H1 (cell line): ENCODE results near the gene APOC1. TPM values are rescaled to one million over a fixed set of nuclear protein-coding genes. Genes with fewer than 3 reads are reported as not detected.

Experiments
- CTCF ChIA-PET: fragments of 300-600 bp; sonication (Branson Sonifier 250); formaldehyde crosslinking; loops from one replicate; lab custom pipeline; 2021; ENCODE audit not compliant: partially characterized antibody; lab: Charles Lee
- POLR2A ChIA-PET: fragments of 300-600 bp; sonication (Branson Sonifier 250); formaldehyde crosslinking; loops from one replicate; lab custom pipeline; 2021; ENCODE audit warnings: inconsistent platforms; ENCODE audit not compliant: partially characterized antibody; lab: Charles Lee
- DNase-seq, 2 experiments: peaks; one replicate each; pipeline versions ENCODE4 v3.0.0 to v3.0.0-alpha.2; 2010 to 2022; ENCODE audit warnings: low spot score in 2 of 2, low read depth in 1 of 2, mixed read lengths in 1 of 2
- FAIRE-seq: peaks from 2 replicates; lab custom pipeline; 2011; peaks lifted over from hg19 to GRCh38; lab: Jason Lieb, UNC
- H2AFZ ChIP-seq: 2 replicates; pipeline ENCODE4 v1.8.1; 2012; ENCODE audit warnings: low read length, inconsistent platforms
- H2AK5ac ChIP-seq: 2 replicates; pipeline ENCODE4 v1.6.1; 2013; ENCODE audit warnings: low read depth, low read length
- H2BK120ac ChIP-seq: replicated peaks from 2 replicates; pipeline ENCODE3; 2013; ENCODE audit warnings: low read depth, low read length, inconsistent platforms
- H2BK12ac ChIP-seq: 2 replicates; pipeline ENCODE4 v1.6.1; 2013; ENCODE audit warnings: low read depth, low read length
- H2BK15ac ChIP-seq: 2 replicates; pipeline ENCODE4 v1.6.1; 2013; ENCODE audit warnings: low read length
- H2BK20ac ChIP-seq: 2 replicates; pipeline ENCODE4 v1.6.1; 2013; ENCODE audit warnings: low read length
- H2BK5ac ChIP-seq: 2 replicates; pipeline ENCODE4 v1.6.1; 2013; ENCODE audit warnings: low read depth, low read length
- H3K14ac ChIP-seq: 2 replicates; pipeline ENCODE4 v1.6.1; 2013; ENCODE audit warnings: inconsistent platforms; ENCODE audit not compliant: insufficient read length
- H3K18ac ChIP-seq: 2 replicates; pipeline ENCODE4 v1.6.1; 2013; ENCODE audit warnings: low read length; ENCODE audit errors: extremely low read depth
- H3K23ac ChIP-seq: 2 replicates; pipeline ENCODE4 v1.6.1; 2013; ENCODE audit warnings: inconsistent platforms; ENCODE audit not compliant: insufficient read length
- H3K23me2 ChIP-seq: 2 replicates; pipeline ENCODE4 v1.6.1; 2013; ENCODE audit warnings: low read depth, low read length
- H3K27ac ChIP-seq: 2 replicates; pipeline ENCODE4 v1.6.1; 2011; ENCODE audit warnings: low read depth, low read length, inconsistent platforms
- H3K27me3 ChIP-seq, 4 experiments: replicated peaks in 1 of 4; 1 replicate in 1 of 4; 2 replicates in 3 of 4; pipeline versions ENCODE4 v1.6.1 to v1.8.1; 2011 to 2013; ENCODE audit warnings: low read length in 3 of 4, mild to moderate bottlenecking in 3 of 4, inconsistent platforms in 2 of 4, mixed read lengths in 2 of 4, moderate library complexity in 1 of 4; ENCODE audit not compliant: control insufficient read depth in 3 of 4, insufficient read depth in 3 of 4; ENCODE audit errors: extremely low read depth in 1 of 4
- H3K36me3 ChIP-seq, 4 experiments: 2 replicates each; pipeline versions ENCODE4 v1.6.1 to v1.8.1; 2011 to 2013; ENCODE audit warnings: mild to moderate bottlenecking in 4 of 4, low read length in 3 of 4, moderate library complexity in 2 of 4, control low read depth in 1 of 4, inconsistent platforms in 1 of 4; ENCODE audit not compliant: insufficient read depth in 4 of 4, control insufficient read depth in 2 of 4
- H3K4ac ChIP-seq: replicated peaks from 2 replicates; pipeline ENCODE3; 2013; ENCODE audit warnings: low read length, low read depth, mixed read lengths, inconsistent platforms; ENCODE audit not compliant: insufficient read length
- H3K4me1 ChIP-seq, 4 experiments: replicated peaks in 1 of 4; 1 replicate in 1 of 4; 2 replicates in 3 of 4; pipeline versions ENCODE4 v1.6.1 to v1.8.1; 2011 to 2013; ENCODE audit warnings: low read length in 3 of 4, inconsistent platforms in 2 of 4, mixed read lengths in 1 of 4; ENCODE audit not compliant: insufficient read depth in 4 of 4, control insufficient read depth in 3 of 4
- H3K4me2 ChIP-seq, 2 experiments: 2 replicates each; pipeline versions ENCODE4 v1.6.1 to v1.8.1; 2011 to 2013; ENCODE audit warnings: low read depth in 2 of 2, low read length in 2 of 2, control low read depth in 1 of 2, inconsistent platforms in 1 of 2, mild to moderate bottlenecking in 1 of 2; ENCODE audit not compliant: insufficient read depth in 1 of 2
- H3K4me3 ChIP-seq, 4 experiments: fragments of 200-600, 300-600 bp in 1 of 4; sonication (generic), shearing (Covaris generic), sonication (Bioruptor Twin) in 1 of 4; 2 replicates each; pipeline versions ENCODE4 v1.5.1 to v1.8.1; 2011 to 2016; ENCODE audit warnings: low read length in 4 of 4, low read depth in 3 of 4, control low read depth in 2 of 4, inconsistent platforms in 2 of 4, mild to moderate bottlenecking in 2 of 4, mixed read lengths in 1 of 4, moderate library complexity in 1 of 4; ENCODE audit not compliant: insufficient read depth in 2 of 4; ENCODE audit errors: extremely low read depth in 1 of 4
- H3K56ac ChIP-seq: replicated peaks from 2 replicates; pipeline ENCODE3; 2013; ENCODE audit warnings: low read depth, mild to moderate bottlenecking, mixed read lengths, low read length, inconsistent platforms; ENCODE audit not compliant: insufficient read length
- H3K79me1 ChIP-seq: 2 replicates; pipeline ENCODE4 v1.6.1; 2013; ENCODE audit warnings: low read depth, low read length, control low read depth
- H3K79me2 ChIP-seq, 2 experiments: 2 replicates each; pipeline versions ENCODE4 v1.6.1 to v1.8.1; 2012 to 2013; ENCODE audit warnings: low read length in 2 of 2, mild to moderate bottlenecking in 2 of 2, inconsistent platforms in 1 of 2; ENCODE audit not compliant: insufficient read depth in 2 of 2, control insufficient read depth in 1 of 2
- H3K9ac ChIP-seq, 4 experiments: replicated peaks in 1 of 4; 1 replicate in 1 of 4; 2 replicates in 3 of 4; pipeline versions ENCODE4 v1.6.1 to v1.8.1; 2011 to 2013; ENCODE audit warnings: low read depth in 3 of 4, low read length in 3 of 4, control low read depth in 2 of 4, mild to moderate bottlenecking in 2 of 4, moderate library complexity in 2 of 4, inconsistent platforms in 1 of 4; ENCODE audit errors: extremely low read depth in 1 of 4
- H3K9me3 ChIP-seq, 2 experiments: 2 replicates each; pipeline versions ENCODE4 v1.6.1 to v1.8.1; 2012 to 2013; ENCODE audit warnings: mild to moderate bottlenecking in 2 of 2, moderate library complexity in 2 of 2, control low read depth in 1 of 2, inconsistent platforms in 1 of 2, low read depth in 1 of 2, low read length in 1 of 2, mixed read lengths in 1 of 2; ENCODE audit not compliant: insufficient read depth in 2 of 2
- H4K20me1 ChIP-seq, 2 experiments: replicated peaks in 1 of 2; 2 replicates each; pipeline versions ENCODE3 to v1.8.1; 2011 to 2013; ENCODE audit warnings: inconsistent platforms in 2 of 2, low read length in 2 of 2, mild to moderate bottlenecking in 1 of 2; ENCODE audit not compliant: insufficient read depth in 2 of 2, control insufficient read depth in 1 of 2
- H4K5ac ChIP-seq: 2 replicates; pipeline ENCODE4 v1.6.1; 2013; ENCODE audit warnings: low read length, low read depth, mixed read lengths, inconsistent platforms; ENCODE audit not compliant: insufficient read length
- H4K8ac ChIP-seq: 2 replicates; pipeline ENCODE4 v1.8.0; 2013; ENCODE audit warnings: mild to moderate bottlenecking, moderate library complexity, low read length, inconsistent platforms; ENCODE audit not compliant: insufficient read depth; ENCODE audit errors: extremely low read depth
- H4K91ac ChIP-seq: replicated peaks from 2 replicates; pipeline ENCODE3; 2013; ENCODE audit warnings: low read length, mixed read lengths, inconsistent platforms; ENCODE audit not compliant: insufficient read length
- BACH1 ChIP-seq: IDR thresholded peaks from 2 replicates; pipeline ENCODE4 v1.6.1; 2012; ENCODE audit warnings: low read length, improper control_type of control experiment
- CBX8 ChIP-seq: fragments of 300-800, 300-1000 bp; sonication (generic); IDR thresholded peaks from 2 replicates; pipeline ENCODE4 v1.7.1; 2016; ENCODE audit warnings: low read depth, low read length, borderline replicate concordance
- MAFK ChIP-seq: IDR thresholded peaks from 2 replicates; pipeline ENCODE4 v1.6.1; 2012; ENCODE audit warnings: low read depth, mild to moderate bottlenecking, improper control_type of control experiment, low read length
- PHF8 ChIP-seq: fragments of 200-600 bp; sonication (generic); conservative IDR thresholded peaks from 2 replicates; pipeline ENCODE4 v1.7.1; 2012; ENCODE audit warnings: low read depth, mild to moderate bottlenecking, inconsistent platforms, low read length, moderate library complexity
- POLR2A ChIP-seq, 2 experiments: IDR thresholded peaks; 1 replicate in 1 of 2; 2 replicates in 1 of 2; pipeline ENCODE4 v1.6.1; 2011; ENCODE audit warnings: low read depth in 2 of 2, low read length in 2 of 2, mild to moderate bottlenecking in 2 of 2; ENCODE audit errors: control extremely low read depth in 1 of 2
- TAF1 ChIP-seq: IDR thresholded peaks from 2 replicates; pipeline ENCODE4 v1.6.1; 2011; ENCODE audit warnings: mild to moderate bottlenecking, low read depth, low read length
- WGBS, 2 experiments: shearing (Covaris generic) in 1 of 2; methylation state at CpG; one replicate each; pipeline versions ENCODE4 v1.1.6 to v1.1.7; 2013 to 2015; ENCODE audit warnings: low lambda C conversion rate in 2 of 2, mixed read lengths in 2 of 2, inconsistent platforms in 1 of 2, low coverage in 1 of 2, missing lambda C conversion rate in 1 of 2; ENCODE audit not compliant: insufficient replicate concordance in 2 of 2, insufficient coverage in 1 of 2, insufficient read length in 1 of 2; ENCODE audit errors: extremely low coverage in 1 of 2, missing lambda C conversion rate in 1 of 2; 5-methylcytosine and 5-hydroxymethylcytosine counted together
- polyA plus RNA-seq, 7 experiments: library from polyadenylated mRNA; depleted of rRNA in 3 of 7; stranded (reverse) in 5 of 7; unstranded in 2 of 7; fragments of >200 nt in 5 of 7; fragments of 200-250 nt in 2 of 7; gene quantifications; 1 replicate in 5 of 7; 2 replicates in 1 of 7; 4 replicates in 1 of 7; pipeline versions ENCODE4 v1.2.1 to v1.2.3, GENCODE V29; 2011 to 2013; ENCODE audit warnings: missing spikeins in 2 of 7, mixed read lengths in 2 of 7
- total RNA-seq: library from RNA; stranded (reverse); fragmentation: NEBNext Ultra II Directional; extraction: Animal tissue kit (Norgen Biotek cat#: 25700); gene quantifications from 2 replicates; pipeline ENCODE4 v1.2.1, GENCODE V29; 2021
- TF ChIP-seq, protein P1 (sequence below): IDR thresholded peaks from 2 replicates; pipeline ENCODE4 v1.6.1; 2012; ENCODE audit warnings: inconsistent platforms

APOC1 gene
- total and polyA plus RNA-seq, 2 of the 8 experiments (the other 6 are each of a cell fraction or from before 2014, with no cell fraction given): 55.8 to 78.2 TPM

DNA sequence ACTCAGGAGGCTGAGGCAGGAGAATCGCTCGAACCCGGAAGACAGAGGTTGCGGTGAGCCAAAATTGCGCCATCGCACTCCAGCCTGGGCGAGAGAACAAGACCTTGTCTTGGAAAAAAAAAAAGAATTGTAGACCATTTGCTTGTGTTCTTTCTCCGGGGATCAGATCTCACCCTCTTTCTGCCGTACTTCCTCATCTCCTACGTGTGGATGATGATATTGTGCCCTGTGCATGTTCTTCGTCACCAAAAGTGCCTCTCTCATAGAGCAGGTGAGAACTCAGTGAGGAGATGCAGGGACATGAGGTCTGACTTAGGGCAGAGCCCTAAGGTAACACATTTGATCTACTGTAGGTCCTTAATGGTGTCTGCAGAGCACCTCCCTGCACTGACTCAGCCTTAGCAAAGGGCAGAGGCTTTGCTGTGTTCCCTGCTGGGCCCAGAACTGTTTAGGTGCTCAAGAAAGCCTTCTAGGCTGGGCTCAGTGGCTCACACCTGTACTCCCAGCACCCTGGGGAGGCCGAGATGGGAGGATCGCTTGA is 32.7 kb downstream of the APOC1 start:
- no peaks in the 10 kb centered on the region for H3K79me2 ChIP-seq

More for the DNA sequence above, 32.7 kb downstream of the APOC1 start:
- no peak overlapping the region for H2BK120ac ChIP-seq
- H4K20me1 ChIP-seq: no peaks in the 10 kb centered on the region
- H3K4ac ChIP-seq: no peak overlapping the region
- H2AK5ac ChIP-seq: no peak overlapping the region
- 96% methylated on average over 13 of the region's 13 CpGs; no CpG with 5 or more reads in 1 of the 2 experiments for WGBS, 2 experiments
- no peaks in the 10 kb centered on the region for H3K23me2 ChIP-seq
- H3K4me1 ChIP-seq: no peaks in the 10 kb centered on the region; a peak in 1 of 7 replicates
- H3K9ac ChIP-seq: no peak overlapping the region
- no peaks in the 10 kb centered on the region for H3K36me3 ChIP-seq
- no peak overlapping the region for H3K27ac ChIP-seq
- no peak overlapping the region for H2BK20ac ChIP-seq
- H4K5ac ChIP-seq: no peak overlapping the region
- H3K56ac ChIP-seq: no peak overlapping the region
- no peak overlapping the region for H4K91ac ChIP-seq
- no peak overlapping the region for H4K8ac ChIP-seq
- no peak for FAIRE-seq
- H2BK15ac ChIP-seq: no peak overlapping the region
- H3K18ac ChIP-seq: no peak overlapping the region
- no peak overlapping the region for H2AFZ ChIP-seq
- no peak for DNase-seq
- no peaks in the 10 kb centered on the region for H3K27me3 ChIP-seq
- no peak overlapping the region for H2BK12ac ChIP-seq
- no peak overlapping the region for H3K4me3 ChIP-seq
- ChIA-PET POLR2A (interaction anchor here (1.0 to 1.5 kb wide), 2 partner anchors 36 to 41 kb away, joined by 3 to 5 read pairs; no protein-coding TSS in a partner anchor), CTCF (interaction anchor here (8.3 kb wide), 1 partner anchor 41 kb away, joined by 201 read pairs; the partner anchor contains the start of gene APOE)
- H2BK5ac ChIP-seq: no peak overlapping the region
- no peak overlapping the region for H3K14ac ChIP-seq
- no peaks in the 10 kb centered on the region for H3K79me1 ChIP-seq
- TF ChIP-seq BACH1 (no peak), TAF1 (no peak), MAFK (no peak), CBX8 (no peak), POLR2A (IDR thresholded peaks at IDR 0.05; ENCODE audit: control extremely low read depth in 1 of 2, low read depth in 2 of 2, low read length in 2 of 2) (no peak), PHF8 (no peak)
- TF ChIP-seq, protein P1, sequence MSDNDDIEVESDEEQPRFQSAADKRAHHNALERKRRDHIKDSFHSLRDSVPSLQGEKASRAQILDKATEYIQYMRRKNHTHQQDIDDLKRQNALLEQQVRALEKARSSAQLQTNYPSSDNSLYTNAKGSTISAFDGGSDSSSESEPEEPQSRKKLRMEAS: no peak
- no peak overlapping the region for H3K4me2 ChIP-seq
- H3K9me3 ChIP-seq: no peaks in the 10 kb centered on the region
- H3K23ac ChIP-seq: no peak overlapping the region
